HAP-1 (cell line): ENCODE measurements around the gene ADORA3.

Experiments used
- DNase-seq, 2 experiments: peaks; one replicate each; pipeline ENCODE4 v3.0.0-alpha.2; 2016 to 2020; ENCODE audit warnings: low spot score in 2 of 2
- H3K27me3 ChIP-seq: fragments of 250-450 bp; sonication (Bioruptor Pico); 2 replicates; pipeline ENCODE4 v1.5.1; 2020; ENCODE audit warnings: low read depth, mild to moderate bottlenecking, moderate library complexity
- H3K36me3 ChIP-seq: fragments of 250-450 bp; sonication (Bioruptor Pico); replicated peaks from 2 replicates; pipeline ENCODE4 v1.5.1; 2020; ENCODE audit warnings: mild to moderate bottlenecking
- H3K4me1 ChIP-seq: fragments of 250-450 bp; sonication (Bioruptor Pico); 2 replicates; pipeline ENCODE4 v1.5.1; 2020; ENCODE audit warnings: mild to moderate bottlenecking
- H3K4me3 ChIP-seq: fragments of 250-450 bp; sonication (Bioruptor Pico); 2 replicates; pipeline ENCODE4 v1.5.1; 2020; ENCODE audit warnings: mild to moderate bottlenecking, moderate library complexity
- H3K9me3 ChIP-seq: fragments of 250-450 bp; sonication (Bioruptor Pico); 2 replicates; pipeline ENCODE4 v1.5.1; 2020; ENCODE audit warnings: mild to moderate bottlenecking, moderate library complexity
- in situ Hi-C: fragments of 300-500 bp; cut with MboI; formaldehyde crosslinking; loops from 3 replicates; pipeline ENCODE4 v1.14.3; 2020; ENCODE audit warnings: low sequenced_read_pairs, inconsistent platforms, mixed read lengths

Gene ADORA3

DNA sequence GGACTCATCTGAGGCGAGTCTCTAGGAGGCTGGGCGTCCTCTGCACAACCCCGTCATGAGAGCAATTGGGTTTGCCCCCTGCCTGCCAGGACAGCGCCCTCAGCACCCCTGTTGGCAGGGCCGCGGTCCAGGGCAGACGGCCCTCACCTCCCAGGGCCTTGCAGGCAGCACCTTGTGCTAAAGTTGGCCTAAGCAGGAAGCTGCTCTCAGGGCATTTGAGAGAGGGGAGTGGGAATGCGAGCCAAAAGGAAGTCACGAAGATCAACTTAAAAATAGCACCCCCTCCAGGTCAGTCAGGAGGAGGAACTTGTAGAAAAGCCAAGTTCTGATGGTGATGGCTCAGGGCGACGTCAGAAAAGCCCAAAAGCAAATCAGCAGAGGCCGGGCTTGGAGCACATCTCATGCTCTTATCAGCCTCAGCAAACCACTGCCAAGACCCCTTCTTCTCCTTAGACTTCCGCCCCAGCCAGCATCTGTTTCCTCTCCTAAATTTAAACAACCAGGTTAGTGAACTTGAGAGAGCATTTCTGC is 12.6 kb upstream of the ADORA3 start:
- Histone ChIP-seq H3K27me3 (no peaks in the 10 kb centered on the region), H3K4me1 (no peaks in the 10 kb centered on the region), H3K4me3 (no peak overlapping the region), H3K36me3 (no peaks in the 10 kb centered on the region), H3K9me3 (no peaks in the 10 kb centered on the region)
- peak; percentile 6 to 37 for DNase-seq
- in situ Hi-C loops, result no loop called here

DNA sequence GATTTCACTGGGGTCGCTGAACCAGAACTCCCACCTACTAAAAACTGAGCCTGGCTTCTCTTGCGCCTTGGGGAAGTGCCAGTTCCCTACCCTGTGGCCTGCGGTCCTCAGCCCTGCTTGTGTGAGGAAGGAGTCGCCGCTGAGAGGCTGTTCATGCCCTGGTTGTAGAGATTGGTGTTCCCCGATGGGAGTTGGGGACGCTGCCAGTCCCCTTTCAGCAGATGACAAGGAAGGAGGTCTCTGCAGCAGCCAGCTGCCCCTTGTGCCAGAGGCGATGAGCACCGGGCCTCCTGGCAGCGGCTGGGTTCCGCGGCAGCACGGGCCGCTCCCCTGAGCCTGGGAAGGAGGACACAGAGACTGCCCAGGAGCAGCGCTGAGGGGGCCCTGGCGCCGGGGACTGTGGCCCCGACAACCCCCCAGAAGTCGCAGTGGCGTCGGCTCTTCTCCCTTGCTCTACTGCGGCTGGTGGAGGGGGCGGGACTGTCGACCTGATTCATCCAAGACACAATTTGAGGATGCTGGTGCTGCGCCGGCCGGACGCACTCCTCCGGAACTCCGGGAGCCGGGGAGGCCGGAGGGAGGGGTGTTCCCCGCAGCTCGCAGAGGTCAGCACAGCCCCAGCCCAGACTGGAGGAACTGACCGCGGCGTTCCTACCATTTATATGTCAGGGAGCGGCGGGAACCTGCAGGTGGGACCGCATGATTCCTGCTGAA is 12.0 kb upstream of the ADORA3 start:
- DNase-seq, result peak in 1 of 2 experiments; percentile 14
- no peaks in the 10 kb centered on the region for H3K36me3 ChIP-seq
- H3K27me3 ChIP-seq, result no peaks in the 10 kb centered on the region
- no peaks in the 10 kb centered on the region for H3K9me3 ChIP-seq
- no peak overlapping the region for H3K4me3 ChIP-seq
- no peaks in the 10 kb centered on the region for H3K4me1 ChIP-seq
- in situ Hi-C loops, result no loop called here

DNA sequence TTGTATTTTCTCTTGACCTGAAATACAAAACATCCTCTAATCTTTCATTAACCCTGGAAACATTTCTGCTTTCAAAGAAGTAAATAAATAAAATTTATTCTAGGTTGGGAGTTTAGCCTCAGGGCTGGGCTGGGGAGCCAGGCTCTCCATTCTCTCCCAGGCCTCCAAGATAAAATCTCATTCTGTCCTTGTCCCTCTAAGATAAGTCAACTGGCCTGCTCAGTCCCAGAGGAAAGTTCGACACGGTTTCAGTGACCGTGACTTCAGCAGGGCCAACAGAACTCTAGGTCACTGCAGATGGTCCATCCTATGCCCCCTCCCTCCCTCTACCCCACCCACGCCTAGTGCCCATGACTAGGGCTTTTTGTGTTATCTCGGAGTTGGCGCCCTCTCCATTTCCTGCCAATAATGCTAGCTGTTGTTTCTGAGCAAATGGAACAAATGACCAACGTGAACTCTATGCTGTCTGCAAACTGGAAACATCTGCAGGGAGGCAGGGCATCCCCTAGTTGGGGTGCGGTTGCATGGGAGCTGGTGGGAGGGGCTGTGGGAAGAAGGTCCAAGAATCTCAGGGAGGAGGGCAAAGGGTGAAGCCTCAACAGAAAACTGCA is 10.1 kb upstream of the ADORA3 start:
- no peak for DNase-seq
- in situ Hi-C loops, result no loop called here
- Histone ChIP-seq H3K36me3 (no peaks in the 10 kb centered on the region), H3K27me3 (no peaks in the 10 kb centered on the region), H3K9me3 (no peaks in the 10 kb centered on the region), H3K4me1 (peaks cover 1% of the 10 kb centered on the region; the same call in 1 of the 2 replicates), H3K4me3 (no peak overlapping the region)

DNA sequence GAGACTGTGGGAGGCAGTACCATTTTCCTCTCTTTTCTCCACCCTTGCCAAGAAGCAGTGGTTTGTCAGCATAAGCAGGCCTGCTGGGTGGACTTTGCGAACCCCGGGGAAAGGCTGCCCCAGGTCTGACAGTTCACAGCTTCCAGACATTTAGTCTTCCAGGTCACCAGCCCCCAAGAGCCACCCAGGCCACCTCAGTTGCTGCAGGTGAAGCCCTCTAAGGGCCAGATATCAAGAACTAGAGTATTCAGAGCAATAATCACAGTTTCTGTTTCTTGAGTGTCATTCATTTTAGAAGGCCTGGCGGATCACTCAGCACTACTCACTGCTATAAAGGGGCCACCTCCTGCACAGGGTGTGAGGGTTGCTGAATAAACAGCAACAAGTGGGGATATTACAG is 9.5 kb upstream of the ADORA3 start:
- in situ Hi-C loops, result no loop called here

DNA sequence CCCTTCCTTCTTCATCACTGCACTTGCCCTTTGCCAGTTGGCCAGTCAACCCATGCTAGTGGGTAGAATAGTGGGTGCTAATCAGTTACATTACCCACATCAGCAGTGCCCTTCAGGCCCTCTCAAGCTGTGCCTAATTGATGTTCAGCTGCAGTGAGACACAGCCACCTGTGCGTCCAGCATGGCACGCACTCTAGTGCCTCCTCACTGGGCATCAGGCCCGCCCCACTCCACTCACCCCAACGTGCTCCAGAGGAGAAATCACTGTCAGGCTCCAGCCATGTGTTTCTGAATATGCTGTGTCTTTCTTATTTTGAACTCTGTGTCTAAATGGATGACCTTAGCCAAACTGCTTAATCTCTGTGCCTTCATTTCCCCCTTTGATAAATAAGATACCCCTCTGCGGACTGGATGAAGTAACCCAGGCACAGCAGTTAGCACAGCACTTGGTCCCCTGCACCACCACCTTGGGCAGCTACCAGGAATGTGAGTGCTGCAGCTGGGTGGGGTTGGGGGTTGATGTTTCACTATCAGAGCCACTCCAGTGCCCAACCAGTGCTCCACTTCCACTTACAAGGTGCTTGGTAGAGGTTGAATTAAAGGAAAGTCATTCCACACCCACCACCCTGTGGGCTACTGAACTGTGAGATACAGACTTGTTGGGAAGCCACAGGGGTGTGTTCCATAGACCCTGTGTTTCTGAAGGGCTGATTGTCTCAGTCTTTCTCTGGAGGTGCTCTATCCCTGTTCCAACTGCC is 8.9 kb upstream of the ADORA3 start:
- H3K9me3 ChIP-seq, result no peaks in the 10 kb centered on the region
- no peaks in the 10 kb centered on the region for H3K27me3 ChIP-seq
- H3K36me3 ChIP-seq, result no peaks in the 10 kb centered on the region
- in situ Hi-C loops, result no loop called here
- DNase-seq, result no peak
- no peak overlapping the region for H3K4me3 ChIP-seq
- H3K4me1 ChIP-seq, result peaks cover 13% of the 10 kb centered on the region

More for the DNA sequence above, 9.5 kb upstream of the ADORA3 start:
- no peak overlapping the region for H3K4me3 ChIP-seq
- no peaks in the 10 kb centered on the region for H3K36me3 ChIP-seq
- no peaks in the 10 kb centered on the region for H3K9me3 ChIP-seq
- no peak for DNase-seq
- no peaks in the 10 kb centered on the region for H3K27me3 ChIP-seq
- H3K4me1 ChIP-seq, result peaks cover 7% of the 10 kb centered on the region

DNA sequence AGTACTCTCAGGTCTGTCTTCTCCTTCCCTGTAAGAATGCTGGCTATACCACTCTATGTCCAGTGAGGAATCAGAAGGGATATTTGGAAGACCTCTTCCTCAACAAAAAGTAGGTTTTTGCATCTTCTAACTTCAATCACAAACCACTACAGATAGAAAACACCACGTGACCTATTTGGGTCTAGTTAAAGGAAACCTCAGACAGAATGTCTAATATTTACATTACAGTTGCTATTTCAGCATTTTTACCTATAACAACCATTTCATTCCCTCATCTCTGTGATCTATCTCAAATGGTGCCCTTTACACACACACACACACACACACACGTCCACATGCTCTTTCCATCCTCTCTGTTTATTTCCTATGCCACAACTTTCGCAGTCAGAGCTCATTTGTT is 7.9 kb upstream of the ADORA3 start:
- no peaks in the 10 kb centered on the region for H3K27me3 ChIP-seq
- H3K4me1 ChIP-seq, result peaks cover 15% of the 10 kb centered on the region
- no peak for DNase-seq
- in situ Hi-C loops, result no loop called here
- H3K9me3 ChIP-seq, result no peaks in the 10 kb centered on the region
- H3K36me3 ChIP-seq, result no peaks in the 10 kb centered on the region
- H3K4me3 ChIP-seq, result no peak overlapping the region

DNA sequence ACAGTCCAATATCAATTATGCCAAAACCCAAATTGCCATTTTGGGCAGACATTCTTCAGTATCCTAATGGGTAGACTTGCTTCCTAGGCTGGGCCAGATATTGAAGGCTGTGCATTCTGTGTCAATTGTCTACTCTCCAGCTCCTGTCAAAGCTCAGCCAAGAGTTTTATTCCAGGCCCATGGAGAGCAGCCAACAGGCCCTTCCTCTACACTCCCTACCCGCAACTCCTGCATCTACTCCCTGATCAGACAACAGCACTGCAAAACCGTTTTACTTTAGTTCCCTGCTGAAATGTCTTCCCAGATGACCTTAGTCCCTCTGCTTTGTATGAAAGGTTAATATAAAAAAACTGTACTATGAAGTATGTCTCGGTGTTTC is 6.6 kb upstream of the ADORA3 start:
- in situ Hi-C loops, result loop anchor here (10.0 kb wide), 1 partner anchor 245 kb away; the partner anchor contains the start of gene DDX20
- Histone ChIP-seq H3K36me3 (no peaks in the 10 kb centered on the region), H3K4me3 (no peak overlapping the region), H3K27me3 (no peaks in the 10 kb centered on the region), H3K4me1 (peaks cover 15% of the 10 kb centered on the region), H3K9me3 (no peaks in the 10 kb centered on the region)
- no peak for DNase-seq

DNA sequence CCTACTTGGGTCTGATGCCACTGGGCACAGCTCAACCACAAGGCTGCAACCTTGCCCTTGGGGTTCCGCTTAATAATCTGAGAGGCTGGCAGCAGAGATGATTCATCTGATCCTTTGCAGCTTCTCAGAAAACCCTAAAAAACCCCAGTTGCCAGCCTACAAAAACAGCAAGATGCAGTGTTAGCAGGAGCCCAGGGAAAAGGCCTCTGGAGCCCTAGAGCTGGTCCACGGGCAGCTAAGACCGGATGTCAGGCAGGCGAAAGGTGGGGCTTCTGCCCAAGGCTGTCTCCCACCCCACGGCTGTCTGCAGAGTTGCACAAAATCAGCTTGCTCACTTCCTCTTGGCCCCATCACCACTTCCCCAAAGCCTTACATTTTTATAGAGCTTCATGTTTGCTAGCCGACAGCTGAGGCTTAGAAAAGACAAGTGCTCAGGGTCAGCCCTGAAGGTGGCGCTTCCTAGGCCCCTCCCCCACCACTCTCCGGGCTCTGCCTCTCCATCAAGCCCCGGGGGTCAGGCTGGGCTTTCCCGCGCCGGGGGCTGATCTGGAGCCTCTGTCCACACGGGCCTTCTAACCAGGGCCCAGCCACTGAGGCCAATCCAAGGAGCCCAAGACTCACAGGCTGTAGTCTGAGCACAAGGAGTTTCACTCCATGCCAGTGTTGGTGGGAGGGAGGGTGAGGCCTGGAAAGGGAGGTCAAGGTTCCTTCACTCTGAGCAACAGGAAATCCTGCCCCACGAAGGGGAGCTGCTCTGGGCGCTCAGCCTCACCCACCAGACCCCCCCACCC is 4.2 kb upstream of the ADORA3 start:
- Histone ChIP-seq H3K4me1 (peaks cover 15% of the 10 kb centered on the region), H3K9me3 (no peaks in the 10 kb centered on the region), H3K27me3 (no peaks in the 10 kb centered on the region; the same call in 1 of the 2 replicates), H3K36me3 (no peaks in the 10 kb centered on the region), H3K4me3 (peak overlapping the region; percentile 7)
- DNase-seq, result peak; percentile 64 to 86
- in situ Hi-C loops, result loop anchor here (10.0 kb wide), 1 partner anchor 247 kb away; the partner anchor contains the start of gene DDX20

DNA sequence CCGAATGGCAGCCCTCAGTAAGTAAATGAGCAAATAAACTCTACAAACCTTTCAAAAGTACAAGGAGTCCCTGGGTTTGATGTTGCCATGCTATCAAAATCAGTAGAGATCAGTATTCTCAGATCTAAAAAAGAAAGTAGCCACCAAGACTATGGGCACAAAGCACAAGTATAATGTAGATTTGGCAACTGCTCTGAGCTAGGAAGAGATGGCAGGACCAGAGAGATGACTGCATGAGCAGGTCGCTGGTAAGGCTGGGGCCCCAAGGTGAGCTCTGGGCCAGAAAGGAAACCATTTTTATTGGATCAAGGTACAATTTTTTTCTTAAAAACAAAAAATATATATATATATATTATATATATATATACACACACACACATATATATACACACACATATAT is 3.1 kb upstream of the ADORA3 start:
- no peaks in the 10 kb centered on the region for H3K36me3 ChIP-seq
- in situ Hi-C loops, result loop anchor here (10.0 kb wide), 1 partner anchor 248 kb away; the partner anchor contains the start of gene DDX20
- H3K9me3 ChIP-seq, result no peaks in the 10 kb centered on the region
- H3K4me3 ChIP-seq, result no peak overlapping the region
- H3K4me1 ChIP-seq, result peaks cover 15% of the 10 kb centered on the region
- no peaks in the 10 kb centered on the region; the same call in 1 of the 2 replicates for H3K27me3 ChIP-seq
- DNase-seq, result no peak

DNA sequence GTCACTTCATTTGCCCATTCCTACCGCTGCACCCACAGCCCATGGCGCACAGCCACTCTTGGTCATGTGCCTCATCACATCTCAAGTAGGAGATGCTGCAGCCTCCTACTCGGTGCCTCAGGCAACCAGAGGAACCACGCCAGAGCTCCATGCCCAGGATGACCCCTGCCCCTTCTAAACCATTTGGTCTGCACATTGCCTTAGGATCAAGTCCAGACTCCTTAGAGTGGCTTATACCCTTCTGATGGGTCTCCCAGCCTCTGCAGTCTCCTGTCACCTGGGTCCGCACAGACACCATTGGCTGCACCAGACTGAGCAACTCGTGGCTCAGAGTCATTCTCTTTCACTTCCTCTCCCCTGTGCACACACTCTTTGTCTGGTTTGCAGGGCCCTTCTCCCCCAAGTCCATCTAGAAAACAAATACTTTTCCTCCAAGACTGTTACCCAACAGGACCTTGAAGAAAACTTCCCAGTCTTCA is 2.2 kb upstream of the ADORA3 start:
- DNase-seq, result no peak
- Histone ChIP-seq H3K9me3 (no peaks in the 10 kb centered on the region), H3K27me3 (no peaks in the 10 kb centered on the region; the same call in 1 of the 2 replicates), H3K4me1 (peaks cover 15% of the 10 kb centered on the region), H3K4me3 (no peak overlapping the region), H3K36me3 (no peaks in the 10 kb centered on the region)
- in situ Hi-C loops, result loop anchor here (10.0 kb wide), 1 partner anchor 249 kb away; the partner anchor contains the start of gene DDX20

DNA sequence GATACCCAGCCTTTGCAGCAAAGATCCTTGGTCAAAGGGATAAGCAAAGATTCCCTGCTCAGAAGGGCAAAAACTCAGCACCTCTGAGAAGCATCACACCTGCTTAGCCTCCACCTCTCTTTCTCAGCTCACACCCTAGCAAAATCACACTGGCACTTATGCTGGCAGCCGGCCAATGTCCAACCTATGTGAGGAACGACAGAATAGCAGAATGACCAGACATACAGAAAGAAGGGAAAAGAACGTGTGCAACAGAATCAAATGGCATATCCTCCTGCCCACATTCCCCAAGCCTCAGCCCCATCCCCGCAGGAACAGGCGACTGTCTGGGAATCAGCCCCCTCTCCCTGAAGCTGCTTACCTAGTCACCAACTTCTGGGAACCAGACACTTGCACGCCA is 664 bp upstream of the ADORA3 start:
- Histone ChIP-seq H3K27me3 (no peaks in the 10 kb centered on the region; the same call in 1 of the 2 replicates), H3K9me3 (no peaks in the 10 kb centered on the region), H3K4me3 (no peak overlapping the region), H3K4me1 (peaks cover 15% of the 10 kb centered on the region), H3K36me3 (no peaks in the 10 kb centered on the region)
- in situ Hi-C loops, result loop anchor here (10.0 kb wide), 1 partner anchor 251 kb away; the partner anchor contains the start of gene DDX20
- DNase-seq, result no peak

DNA sequence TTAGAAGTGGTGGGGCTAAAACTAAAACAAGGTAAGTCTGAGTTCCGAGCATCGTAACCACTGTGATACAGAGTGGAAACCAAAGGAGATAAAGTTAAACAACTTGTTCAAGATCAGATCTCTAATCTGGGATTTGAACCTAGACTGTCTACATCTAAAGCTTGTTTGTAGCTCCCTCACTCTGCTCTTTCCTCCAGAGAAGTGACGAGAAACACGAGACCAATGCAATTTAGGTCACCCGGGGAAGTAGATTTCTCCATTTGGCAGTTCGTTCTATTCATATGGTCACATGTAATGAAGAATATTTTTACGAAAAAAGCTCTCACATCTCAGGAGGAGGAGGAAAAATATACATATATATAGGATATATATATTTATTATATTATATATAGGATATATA is 1.8 kb downstream of the ADORA3 start:
- no peaks in the 10 kb centered on the region for H3K9me3 ChIP-seq
- DNase-seq, result no peak
- H3K4me1 ChIP-seq, result no peaks in the 10 kb centered on the region
- H3K27me3 ChIP-seq, result no peaks in the 10 kb centered on the region; the same call in 1 of the 2 replicates
- H3K4me3 ChIP-seq, result no peak overlapping the region
- no peaks in the 10 kb centered on the region for H3K36me3 ChIP-seq
- in situ Hi-C loops, result loop anchor here (10.0 kb wide), 1 partner anchor 253 kb away; the partner anchor contains the start of gene DDX20
